GM12891 (cell line): ENCODE measurements around the gene ACSL5.

Experiments used
- POLR2A ChIP-seq: IDR thresholded peaks from 2 replicates; pipeline ENCODE4 v1.6.1; 2011; ENCODE audit warnings: low read depth, low read length, control low read depth
- POLR2AphosphoS5 ChIP-seq: IDR thresholded peaks from 2 replicates; pipeline ENCODE4 v1.6.1; 2011; ENCODE audit warnings: low read depth, low read length, control low read depth
- POU2F2 ChIP-seq: IDR thresholded peaks from 2 replicates; pipeline ENCODE4 v1.6.1; 2011; ENCODE audit warnings: low read depth, mild to moderate bottlenecking, control low read depth, low read length, moderate library complexity
- SPI1 ChIP-seq: IDR thresholded peaks from 2 replicates; pipeline ENCODE4 v1.6.1; 2011; ENCODE audit warnings: low read depth, low read length, control low read depth
- TAF1 ChIP-seq: IDR thresholded peaks from 2 replicates; pipeline ENCODE4 v1.6.1; 2011; ENCODE audit warnings: low read depth, low read length, control low read depth

GRCh38 chr10:112394475-112394875 is 20.6 kb downstream of the ACSL5 start:
- TF ChIP-seq POU2F2 (no peak), POLR2AphosphoS5 (no peak), POLR2A (no peak), SPI1 (no peak), TAF1 (no peak)
